Measurements from ENCODE around the gene SORT1. TPM values are rescaled to one million over a fixed set of nuclear protein-coding genes. Genes with fewer than 3 reads are reported as not detected.

SORT1 gene
- total RNA-seq, 1 experiment from 2014 or later: 13.3 TPM

DNA sequence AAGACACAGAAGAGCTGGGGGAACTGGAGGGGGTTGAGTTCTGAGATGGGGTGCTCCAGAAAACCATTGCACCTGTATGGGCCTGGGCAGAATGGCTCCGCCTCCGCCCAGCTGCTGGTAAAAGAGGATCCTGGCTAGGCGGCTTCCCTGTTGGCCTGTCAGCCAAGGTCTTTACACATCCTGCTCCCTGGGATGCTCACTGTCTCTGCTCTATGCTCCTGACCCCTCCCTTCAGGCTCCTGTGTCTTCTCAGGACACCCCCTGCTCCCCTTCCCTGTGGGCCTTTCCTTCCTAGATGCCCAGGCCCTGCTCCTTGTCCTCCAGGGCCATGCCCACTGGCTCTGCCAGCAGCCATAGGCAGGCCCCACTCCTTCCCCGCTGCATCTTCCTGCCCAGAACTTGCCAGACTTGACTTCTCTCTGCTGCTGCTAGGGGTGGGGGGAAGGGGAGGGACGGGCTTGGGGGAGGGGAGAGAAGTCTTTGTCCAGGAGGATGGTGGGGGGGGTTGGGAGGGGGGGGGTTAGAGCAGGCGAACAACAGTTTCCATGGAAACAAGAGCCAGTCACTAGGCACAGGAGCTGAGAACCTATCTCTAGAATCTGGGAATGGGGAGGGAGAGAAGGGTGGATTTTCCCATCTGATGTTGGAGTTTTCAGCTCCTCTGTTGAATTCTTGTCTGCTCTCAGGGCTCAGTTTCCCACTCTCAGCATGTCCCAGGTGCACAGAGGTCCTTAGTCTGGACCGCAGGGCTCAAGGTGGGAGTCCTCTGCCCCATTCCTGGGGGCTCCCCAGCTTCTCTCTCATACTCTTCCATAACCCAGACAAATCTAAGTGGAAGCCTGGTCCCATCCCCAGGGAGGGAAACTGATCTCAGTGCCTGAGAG lies 137.8 kb downstream of the SORT1 start:
- H3K27ac Mint-ChIP-seq (ENCODE audit: low read depth, unreplicated experiment): no peak overlapping the region
- no peaks in the 10 kb centered on the region for H3K36me3 Mint-ChIP-seq (ENCODE audit: insufficient read depth, unreplicated experiment)
- DNase-seq (ENCODE audit: unreplicated experiment): no peak
- H3K9me3 Mint-ChIP-seq (ENCODE audit: unreplicated experiment): no peaks in the 10 kb centered on the region
- TF ChIP-seq, protein P1, sequence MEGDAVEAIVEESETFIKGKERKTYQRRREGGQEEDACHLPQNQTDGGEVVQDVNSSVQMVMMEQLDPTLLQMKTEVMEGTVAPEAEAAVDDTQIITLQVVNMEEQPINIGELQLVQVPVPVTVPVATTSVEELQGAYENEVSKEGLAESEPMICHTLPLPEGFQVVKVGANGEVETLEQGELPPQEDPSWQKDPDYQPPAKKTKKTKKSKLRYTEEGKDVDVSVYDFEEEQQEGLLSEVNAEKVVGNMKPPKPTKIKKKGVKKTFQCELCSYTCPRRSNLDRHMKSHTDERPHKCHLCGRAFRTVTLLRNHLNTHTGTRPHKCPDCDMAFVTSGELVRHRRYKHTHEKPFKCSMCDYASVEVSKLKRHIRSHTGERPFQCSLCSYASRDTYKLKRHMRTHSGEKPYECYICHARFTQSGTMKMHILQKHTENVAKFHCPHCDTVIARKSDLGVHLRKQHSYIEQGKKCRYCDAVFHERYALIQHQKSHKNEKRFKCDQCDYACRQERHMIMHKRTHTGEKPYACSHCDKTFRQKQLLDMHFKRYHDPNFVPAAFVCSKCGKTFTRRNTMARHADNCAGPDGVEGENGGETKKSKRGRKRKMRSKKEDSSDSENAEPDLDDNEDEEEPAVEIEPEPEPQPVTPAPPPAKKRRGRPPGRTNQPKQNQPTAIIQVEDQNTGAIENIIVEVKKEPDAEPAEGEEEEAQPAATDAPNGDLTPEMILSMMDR (IDR thresholded peaks at IDR 0.05; ENCODE audit: unreplicated experiment): no peak
- no peaks in the 10 kb centered on the region for H3K27me3 Mint-ChIP-seq (ENCODE audit: insufficient read depth, unreplicated experiment)
- intact Hi-C loops (cut with micrococcal nuclease): no loop called here
- no TSS peak for BruUV-seq (replicated peaks)
- CTCF ChIA-PET: interaction anchor here (0.5 to 1.0 kb wide), 4 partner anchors 33 to 273 kb away, joined by 3 to 5 read pairs (median 4); no protein-coding TSS in a partner anchor
- POLR2A ChIA-PET: interaction anchor here (1.2 kb wide), 2 partner anchors 20 to 47 kb away, joined by 3 read pairs; partner anchors contain the start of gene SARS1
- H3K4me3 Mint-ChIP-seq (ENCODE audit: unreplicated experiment): no peak overlapping the region
- H3K4me1 Mint-ChIP-seq (ENCODE audit: insufficient read depth, unreplicated experiment): peaks cover 28% of the 10 kb centered on the region

Other genes with a start within 250 kb of the SORT1 start
- 381 and 492 TPM in 2 replicates for gene SARS1, start 184.0 kb downstream of the SORT1 start, total RNA-seq (2022)
- gene CELSR2, start 148.4 kb downstream of the SORT1 start, total RNA-seq (2022): 6.9 and 7.2 TPM in 2 replicates
- gene PSRC1, start 114.8 kb downstream of the SORT1 start, total RNA-seq (2022): 13.0 and 19.4 TPM in 2 replicates
- gene MYBPHL, start 90.9 kb downstream of the SORT1 start, total RNA-seq (2022): 1.1 TPM in 1 of 2 replicates, not detected in the other
- gene PSMA5, start 28.5 kb upstream of the SORT1 start, total RNA-seq (2022): 109 and 113 TPM in 2 replicates
- gene SYPL2, start 68.6 kb upstream of the SORT1 start, total RNA-seq (2022): not detected in 2 replicates
- gene ATXN7L2, start 86.0 kb upstream of the SORT1 start, total RNA-seq (2022): 3.8 and 7.3 TPM in 2 replicates
- gene CYB561D1, start 96.2 kb upstream of the SORT1 start, total RNA-seq (2022): 6.9 and 7.8 TPM in 2 replicates
- 0.21 and 0.29 TPM in 2 replicates for gene AMIGO1, start 111.8 kb upstream of the SORT1 start, total RNA-seq (2022)
- gene GPR61, start 142.0 kb upstream of the SORT1 start, total RNA-seq (2022): not detected in 2 replicates
- 8.0 and 8.6 TPM in 2 replicates for gene GNAI3, start 150.7 kb upstream of the SORT1 start, total RNA-seq (2022)
- gene GNAT2, start 221.7 kb upstream of the SORT1 start, total RNA-seq (2022): not detected in 2 replicates
- gene AMPD2, start 221.9 kb upstream of the SORT1 start, total RNA-seq (2022): 49.5 and 52.6 TPM in 2 replicates